Posterior cingulate gyrus (tissue), 11 donors: ENCODE measurements around the gene RAD50.
"Not testable (repeated sequence)": the region's sequence is repeated elsewhere in the genome, so short reads cannot be mapped to it uniquely, and the experiment has no call there.

Experiments
- DNase-seq, 10 donors: peaks; one replicate each; pipeline versions ENCODE4 v3.0.0 to v3.0.0-alpha.2; 2020 to 2021; ENCODE audit warnings: mixed read lengths in 3 of 10
- intact Hi-C: fragments of 100-400 bp; cut with DNase I; formaldehyde crosslinking; loops from one replicate; pipeline ENCODE4 v1.15.1; 2023

The RAD50 gene

DNA sequence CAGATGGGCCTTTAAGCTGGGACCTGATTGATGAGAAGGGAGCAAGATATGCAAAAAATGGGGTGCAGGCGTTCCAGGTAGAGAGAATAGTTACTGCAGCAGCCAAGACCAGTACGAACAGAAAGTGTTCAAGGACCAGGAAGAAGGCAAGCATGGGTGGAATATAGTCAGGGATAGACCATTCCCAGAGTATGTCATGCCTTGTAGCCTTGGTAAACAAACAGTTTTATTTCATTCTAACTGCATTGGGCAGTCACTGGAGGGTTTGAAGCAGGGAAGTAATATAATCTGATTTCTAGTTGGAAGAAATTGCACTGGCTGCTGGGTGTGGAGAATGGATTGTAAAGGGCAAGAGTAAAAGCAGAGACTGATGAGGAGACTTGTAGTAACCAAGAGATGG, 70.7 kb downstream of the RAD50 start:
- no peak for DNase-seq
- intact Hi-C loops = no loop called here

GRCh38 chr5:132628814-132629213, 72.0 kb downstream of the RAD50 start:
- DNase-seq = no peak
- intact Hi-C loops = no loop called here

DNA sequence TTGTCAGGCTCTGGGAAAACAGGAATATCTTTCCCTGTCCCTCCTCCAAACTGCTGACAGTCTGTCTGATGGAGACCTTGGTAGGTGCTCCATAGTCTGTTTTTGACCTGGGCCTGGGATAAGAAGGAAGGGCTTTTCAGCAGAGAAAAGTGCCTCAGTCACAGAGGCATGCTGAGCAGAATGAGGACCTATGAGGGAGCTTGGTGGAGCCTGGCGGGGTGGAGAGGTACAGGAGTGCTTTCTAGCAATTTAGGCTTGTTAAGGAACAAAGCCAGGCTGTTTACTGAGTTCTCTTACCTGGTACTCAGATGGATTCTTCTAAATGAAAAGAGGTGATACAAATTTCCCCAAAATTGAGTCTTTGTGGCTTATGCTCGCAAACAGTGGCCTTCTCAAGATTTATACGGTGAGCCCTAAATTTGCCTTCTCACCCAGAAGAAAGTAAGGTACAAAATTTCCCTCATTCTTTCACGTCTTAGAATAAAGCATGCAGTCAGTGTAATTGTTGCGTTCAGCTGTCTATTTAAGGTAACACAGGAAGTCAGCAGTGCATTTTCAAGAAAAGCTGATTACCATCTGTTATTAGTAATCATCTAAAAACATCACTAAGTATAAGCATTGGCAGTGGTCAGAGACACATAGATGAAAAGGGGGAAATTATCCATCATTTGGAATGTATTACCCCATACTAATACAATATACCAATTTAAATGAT, 72.6 kb downstream of the RAD50 start:
- intact Hi-C loops = no loop called here
- DNase-seq = no peak

GRCh38 chr5:132633587-132633986, 76.8 kb downstream of the RAD50 start:
- intact Hi-C loops, DNase-seq: not testable (repeated sequence)

DNA sequence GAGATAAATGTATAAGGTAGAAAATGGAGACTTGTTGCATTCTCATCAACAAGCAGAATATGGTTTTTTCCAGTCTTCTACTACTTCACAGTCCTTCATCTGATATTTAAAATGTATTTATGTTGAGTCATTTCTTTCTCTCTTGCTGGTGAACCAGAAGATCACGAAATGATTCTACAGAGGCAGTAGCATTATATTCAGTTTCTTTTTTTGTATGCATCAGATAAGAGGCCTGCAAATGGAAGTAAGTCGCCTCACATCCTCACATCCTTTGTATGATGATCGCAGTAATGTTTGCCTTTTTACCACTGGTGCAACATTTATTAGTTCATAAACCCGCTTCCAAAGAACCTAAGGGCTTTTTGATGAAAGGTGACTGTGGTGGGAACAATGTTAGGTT, 79.1 kb downstream of the RAD50 start:
- DNase-seq = no peak
- intact Hi-C loops = no loop called here

GRCh38 chr5:132637241-132637640, 80.5 kb downstream of the RAD50 start:
- DNase-seq = no peak
- intact Hi-C loops = no loop called here

DNA sequence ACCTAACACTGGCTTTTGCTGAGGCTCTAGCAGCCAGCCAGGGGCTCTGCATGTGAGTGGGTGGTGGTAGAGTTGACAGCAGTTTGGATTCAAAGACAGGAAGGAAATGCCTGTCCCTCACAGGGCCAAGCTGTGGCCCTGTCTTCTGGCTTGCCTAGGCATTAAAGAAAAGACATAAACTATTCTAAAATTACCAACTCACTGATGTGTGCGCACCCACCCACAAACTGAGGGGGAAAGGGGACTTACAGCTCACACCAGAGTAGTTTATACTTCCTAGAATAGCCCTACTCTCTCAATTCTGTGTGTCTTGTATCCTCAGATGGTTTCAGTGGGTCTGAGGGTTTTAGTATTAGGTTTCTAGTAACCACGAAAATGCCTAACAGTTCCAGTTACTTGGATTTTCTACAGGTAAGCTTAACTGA, 82.9 kb downstream of the RAD50 start:
- intact Hi-C loops = no loop called here

GRCh38 chr5:132640613-132641012, 83.8 kb downstream of the RAD50 start:
- intact Hi-C loops = no loop called here
- no peak for DNase-seq

More for the DNA sequence above, 82.9 kb downstream of the RAD50 start:
- no peak for DNase-seq

DNA sequence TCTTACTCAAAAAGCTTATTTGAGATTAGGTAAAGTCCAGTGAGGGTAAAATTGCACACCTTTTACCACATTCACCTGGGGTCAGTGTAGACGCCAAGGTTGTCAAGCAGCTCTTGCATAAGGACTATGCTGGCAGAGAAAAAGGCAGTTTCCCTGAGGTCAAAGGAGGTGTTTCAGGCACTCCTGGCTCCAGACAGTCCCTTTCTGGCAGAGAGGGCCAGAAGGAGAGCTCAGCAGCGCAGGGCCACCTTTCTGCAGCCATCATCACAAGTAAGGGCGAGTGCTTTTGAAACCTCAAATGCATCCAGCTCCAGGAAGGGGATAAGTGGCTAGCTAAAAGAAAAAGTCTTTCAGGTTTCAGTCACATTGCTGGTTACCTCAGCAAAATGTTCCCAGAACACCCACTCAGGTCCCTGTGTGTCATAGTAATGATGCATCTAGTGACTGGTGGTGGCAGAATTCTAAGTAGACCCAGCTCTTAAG, 84.5 kb downstream of the RAD50 start:
- DNase-seq = no peak
- intact Hi-C loops = no loop called here

GRCh38 chr5:132641841-132642240, 85.1 kb downstream of the RAD50 start:
- intact Hi-C loops = no loop called here
- no peak for DNase-seq

DNA sequence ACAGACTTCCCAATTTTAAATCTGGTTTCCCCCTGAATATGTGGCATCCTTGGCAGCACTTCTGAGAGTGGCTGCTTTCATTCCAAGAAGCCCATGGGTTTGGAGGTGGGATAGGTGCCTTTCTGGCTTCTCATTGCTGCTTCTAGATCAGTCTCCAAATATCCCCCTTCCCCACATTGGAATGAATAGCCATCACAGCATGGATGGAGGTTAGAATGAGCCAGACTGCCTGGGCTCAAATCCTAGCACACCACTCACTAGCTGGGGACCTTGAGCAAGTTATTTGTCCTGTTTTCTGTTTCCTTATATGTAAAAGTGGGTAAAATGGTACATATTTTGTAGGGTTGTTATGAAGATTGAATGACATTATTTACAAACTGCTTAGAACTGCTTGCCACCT, 87.4 kb downstream of the RAD50 start:
- DNase-seq = no peak
- intact Hi-C loops = no loop called here

DNA sequence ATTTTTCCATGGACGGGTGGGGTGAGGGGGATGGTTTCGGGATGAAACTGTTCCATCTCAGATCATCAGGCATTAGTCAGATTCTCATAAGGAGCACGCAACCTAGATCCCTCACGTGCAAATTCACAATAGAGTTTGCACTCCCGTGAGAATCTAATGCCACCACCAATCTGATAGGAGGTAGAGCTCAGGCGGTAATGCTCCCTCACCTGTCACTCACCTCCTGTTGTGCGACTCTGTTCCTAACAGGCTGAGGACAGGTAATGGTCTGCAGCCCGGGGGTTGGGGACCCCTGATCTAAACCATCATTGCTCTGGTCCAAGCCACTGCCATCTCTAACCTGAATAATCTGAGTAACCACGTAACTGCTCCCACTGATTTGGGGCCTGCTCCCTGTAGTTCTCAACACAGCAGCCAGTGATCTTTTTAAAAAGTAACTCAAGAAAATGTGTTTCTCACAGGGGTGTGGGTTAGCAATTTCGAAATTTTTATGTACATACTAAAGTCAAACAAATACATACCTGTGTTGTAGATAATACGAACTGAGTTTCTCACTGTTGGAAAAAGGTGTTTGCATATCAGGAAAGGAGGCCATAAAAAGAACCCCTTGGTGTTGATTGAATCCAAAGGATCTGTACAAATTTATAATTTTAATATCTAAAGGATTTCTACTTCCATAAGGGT, 89.9 kb downstream of the RAD50 start:
- intact Hi-C loops = no loop called here
- peak in 1 of 10 donors; percentile 12 for DNase-seq

DNA sequence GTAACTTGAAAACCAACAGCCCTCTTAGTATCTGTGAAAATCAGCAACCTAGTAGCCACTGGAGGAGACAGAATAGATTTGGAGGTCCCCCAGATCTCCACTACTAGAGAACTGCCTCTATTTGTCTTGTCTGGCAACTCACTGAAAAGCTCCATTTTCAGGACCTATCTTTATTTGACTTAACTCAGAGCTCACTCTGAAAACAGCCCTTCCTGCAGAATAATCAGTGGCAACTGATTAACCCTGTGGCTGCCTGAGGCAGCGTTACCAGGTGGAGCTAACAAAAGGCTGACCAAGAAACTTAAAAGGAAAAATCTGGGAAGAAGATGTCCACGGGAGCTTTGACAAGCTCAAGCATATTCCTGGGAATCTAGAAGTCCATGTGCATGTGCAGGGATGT, 90.7 kb downstream of the RAD50 start:
- intact Hi-C loops = no loop called here
- DNase-seq = no peak

- DNase-seq = no peak
- intact Hi-C loops = no loop called here
Measured at GRCh38 chr5:132648355-132648754, 91.6 kb downstream of the RAD50 start.

DNA sequence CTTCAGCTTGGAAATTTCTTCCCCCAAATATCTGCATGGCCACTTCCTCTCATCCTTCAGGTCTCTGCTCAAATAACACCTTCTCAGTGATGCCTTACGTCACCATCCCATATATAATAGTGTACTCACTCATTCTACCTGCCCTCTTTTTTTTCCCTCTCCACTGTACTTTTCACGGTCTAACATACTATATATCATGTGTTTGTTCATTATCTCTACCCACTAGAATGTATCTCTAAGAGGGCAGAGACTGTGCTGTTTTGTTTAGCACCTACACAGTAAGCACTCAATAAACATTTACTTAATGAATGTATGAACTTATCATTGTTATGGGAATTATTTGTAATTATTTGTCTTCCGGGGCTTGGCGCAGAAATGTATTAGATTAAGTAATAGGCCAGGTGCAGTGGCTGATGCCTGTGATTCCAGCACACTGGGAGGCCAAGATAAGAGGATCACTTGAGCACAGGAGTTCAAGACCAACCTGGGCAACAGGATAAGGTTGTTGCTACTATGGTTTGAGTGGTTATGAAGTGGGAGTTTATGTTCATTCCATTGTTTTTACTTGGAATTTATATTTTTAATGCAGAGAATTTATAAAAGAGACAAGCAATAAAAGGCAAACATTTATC, 95.2 kb downstream of the RAD50 start:
- DNase-seq = no peak
- intact Hi-C loops = loop anchor here (10.0 kb wide), 1 partner anchor 213 kb away; the partner anchor contains the start of genes GDF9 and UQCRQ

DNA sequence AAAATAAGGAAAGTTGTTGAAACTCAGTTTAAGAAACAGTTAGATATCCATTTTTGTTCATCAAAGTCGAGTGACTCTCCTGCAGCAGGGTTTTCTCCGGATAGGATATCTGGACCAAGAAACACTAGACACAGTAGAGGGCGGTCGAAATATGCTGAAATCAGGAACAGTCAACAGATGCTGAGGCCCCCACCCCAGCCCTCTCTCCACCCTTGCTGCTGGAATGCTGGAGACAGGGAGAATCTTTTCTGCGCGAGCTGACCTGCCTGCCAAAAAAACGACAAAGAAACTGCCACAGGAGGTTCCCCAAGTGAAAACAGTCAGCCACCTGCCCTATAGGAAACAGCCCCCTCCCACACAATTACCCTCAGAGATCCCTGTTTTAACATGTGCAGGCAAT, 96.9 kb downstream of the RAD50 start:
- peak in 1 of 10 donors; percentile 52 for DNase-seq
- intact Hi-C loops = loop anchor here (10.0 kb wide), 1 partner anchor 211 kb away; the partner anchor contains the start of genes GDF9 and UQCRQ

GRCh38 chr5:132655821-132656773, 99.3 kb downstream of the RAD50 start:
- DNase-seq = peak in 5 of 10 donors; percentile 29 to 91 (median 80)
- intact Hi-C loops = loop anchor here (10.0 kb wide), 1 partner anchor 209 kb away; the partner anchor contains the start of genes GDF9 and UQCRQ

DNA sequence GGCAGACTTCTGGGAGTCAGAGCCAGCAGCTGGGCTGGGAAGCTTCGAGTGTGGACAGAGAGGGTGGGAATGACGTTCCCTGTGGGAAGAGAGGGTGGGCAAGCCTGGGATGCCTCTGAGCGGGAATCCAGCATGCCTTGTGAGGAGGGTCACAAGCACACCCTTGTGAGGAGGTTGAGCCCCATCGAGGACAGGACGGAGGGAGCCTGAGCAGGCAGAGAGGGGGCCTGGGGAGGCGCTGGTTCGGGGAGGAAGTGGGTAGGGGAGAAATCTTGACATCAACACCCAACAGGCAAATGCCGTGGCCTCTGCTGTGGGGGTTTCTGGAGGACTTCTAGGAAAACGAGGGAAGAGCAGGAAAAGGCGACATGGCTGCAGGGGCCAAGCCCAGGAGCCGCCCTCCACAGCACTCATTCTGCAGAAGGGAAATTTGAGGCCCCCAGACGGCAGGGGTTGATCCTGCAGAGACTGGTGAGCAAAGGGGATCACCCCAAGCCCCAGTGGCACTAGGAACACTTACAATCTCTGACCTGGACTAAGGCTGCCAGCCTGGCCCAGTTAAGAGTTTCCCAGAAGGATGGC, 100.1 kb downstream of the RAD50 start:
- DNase-seq = peak in 1 of 10 donors; percentile 67
- intact Hi-C loops = loop anchor here (10.0 kb wide), 1 partner anchor 208 kb away; the partner anchor contains the start of genes GDF9 and UQCRQ

DNA sequence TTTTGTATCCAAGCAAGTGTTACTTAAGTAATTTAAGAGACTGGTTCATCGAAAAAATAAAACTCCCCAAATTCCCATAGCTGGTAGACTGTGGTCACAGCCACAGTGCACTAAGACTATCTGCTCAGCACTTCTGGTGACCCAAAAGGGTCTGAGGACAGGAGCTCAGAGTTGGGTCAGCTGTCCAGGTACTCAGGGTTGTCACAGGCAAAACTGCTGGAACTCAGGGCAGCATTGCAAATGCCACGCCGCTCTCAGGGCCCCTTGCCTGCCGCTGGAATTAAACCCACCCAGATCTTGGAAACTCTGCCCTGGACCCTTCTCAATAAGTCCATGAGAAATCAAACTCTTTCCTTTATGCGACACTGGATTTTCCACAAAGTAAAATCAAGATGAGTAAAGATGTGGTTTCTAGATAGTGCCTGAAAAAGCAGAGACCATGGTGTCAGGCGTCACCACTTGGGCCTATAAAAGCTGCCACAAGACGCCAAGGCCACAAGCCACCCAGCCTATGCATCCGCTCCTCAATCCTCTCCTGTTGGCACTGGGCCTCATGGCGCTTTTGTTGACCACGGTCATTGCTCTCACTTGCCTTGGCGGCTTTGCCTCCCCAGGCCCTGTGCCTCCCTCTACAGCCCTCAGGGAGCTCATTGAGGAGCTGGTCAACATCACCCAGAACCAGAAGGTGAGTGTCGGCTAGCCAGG, 101.1 kb downstream of the RAD50 start, which contains the start of gene IL13:
TSS of gene IL13 (plus strand) at position 498 of the 705 bp plus-strand sequence. CDS start at position 512, 14 bp downstream.
- peak in 1 of 10 donors; percentile 56 for DNase-seq
- intact Hi-C loops = loop anchor here (10.0 kb wide), 1 partner anchor 207 kb away; the partner anchor contains the start of genes GDF9 and UQCRQ
